Measurements from ENCODE around the gene AKAP13.
A peak's percentile ranks its signal among the peaks of the same experiment; 100 is the strongest.

Gene AKAP13

DNA sequence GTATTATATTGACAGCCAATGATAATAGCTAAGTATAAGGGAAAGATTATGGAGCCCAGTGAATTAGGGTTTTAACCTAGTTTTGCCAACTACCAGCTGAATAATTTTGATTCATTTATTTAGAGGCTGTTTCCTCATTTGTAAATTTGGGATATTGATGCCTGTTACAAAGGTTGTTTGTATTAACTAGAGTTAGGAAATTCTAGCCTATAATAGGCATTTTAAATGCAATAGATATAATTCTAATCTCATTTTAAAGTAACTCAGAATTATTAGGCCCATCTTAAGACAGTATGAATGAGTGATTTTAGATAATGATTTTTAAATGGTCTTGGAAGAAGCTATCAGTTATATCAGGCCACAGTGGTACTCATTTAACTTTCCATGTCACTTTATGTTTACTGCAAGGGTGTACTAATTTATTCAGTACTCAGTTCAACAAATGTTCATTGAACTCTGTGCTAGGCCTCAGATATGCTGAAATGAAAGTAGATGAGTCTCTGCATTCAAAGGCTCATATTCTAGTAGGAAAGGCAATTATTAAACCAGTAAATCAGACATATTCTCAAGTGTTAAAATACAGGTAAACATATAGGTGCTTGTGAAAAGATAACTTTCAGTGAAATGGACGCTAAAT is 213.5 kb downstream of the AKAP13 start:
- no peak for DNase-seq (ENCODE audit: low read depth, low spot score)
- no peak overlapping the region for H3K4me3 ChIP-seq (ENCODE audit: low read depth, low read length)
- in situ Hi-C loops (cut with HindIII; ENCODE audit: low sequenced_read_pairs) = no loop called here
- TF ChIP-seq, protein P1, sequence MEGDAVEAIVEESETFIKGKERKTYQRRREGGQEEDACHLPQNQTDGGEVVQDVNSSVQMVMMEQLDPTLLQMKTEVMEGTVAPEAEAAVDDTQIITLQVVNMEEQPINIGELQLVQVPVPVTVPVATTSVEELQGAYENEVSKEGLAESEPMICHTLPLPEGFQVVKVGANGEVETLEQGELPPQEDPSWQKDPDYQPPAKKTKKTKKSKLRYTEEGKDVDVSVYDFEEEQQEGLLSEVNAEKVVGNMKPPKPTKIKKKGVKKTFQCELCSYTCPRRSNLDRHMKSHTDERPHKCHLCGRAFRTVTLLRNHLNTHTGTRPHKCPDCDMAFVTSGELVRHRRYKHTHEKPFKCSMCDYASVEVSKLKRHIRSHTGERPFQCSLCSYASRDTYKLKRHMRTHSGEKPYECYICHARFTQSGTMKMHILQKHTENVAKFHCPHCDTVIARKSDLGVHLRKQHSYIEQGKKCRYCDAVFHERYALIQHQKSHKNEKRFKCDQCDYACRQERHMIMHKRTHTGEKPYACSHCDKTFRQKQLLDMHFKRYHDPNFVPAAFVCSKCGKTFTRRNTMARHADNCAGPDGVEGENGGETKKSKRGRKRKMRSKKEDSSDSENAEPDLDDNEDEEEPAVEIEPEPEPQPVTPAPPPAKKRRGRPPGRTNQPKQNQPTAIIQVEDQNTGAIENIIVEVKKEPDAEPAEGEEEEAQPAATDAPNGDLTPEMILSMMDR (IDR thresholded peaks at IDR 0.05; ENCODE audit: low read depth, low read length) = no peak

DNA sequence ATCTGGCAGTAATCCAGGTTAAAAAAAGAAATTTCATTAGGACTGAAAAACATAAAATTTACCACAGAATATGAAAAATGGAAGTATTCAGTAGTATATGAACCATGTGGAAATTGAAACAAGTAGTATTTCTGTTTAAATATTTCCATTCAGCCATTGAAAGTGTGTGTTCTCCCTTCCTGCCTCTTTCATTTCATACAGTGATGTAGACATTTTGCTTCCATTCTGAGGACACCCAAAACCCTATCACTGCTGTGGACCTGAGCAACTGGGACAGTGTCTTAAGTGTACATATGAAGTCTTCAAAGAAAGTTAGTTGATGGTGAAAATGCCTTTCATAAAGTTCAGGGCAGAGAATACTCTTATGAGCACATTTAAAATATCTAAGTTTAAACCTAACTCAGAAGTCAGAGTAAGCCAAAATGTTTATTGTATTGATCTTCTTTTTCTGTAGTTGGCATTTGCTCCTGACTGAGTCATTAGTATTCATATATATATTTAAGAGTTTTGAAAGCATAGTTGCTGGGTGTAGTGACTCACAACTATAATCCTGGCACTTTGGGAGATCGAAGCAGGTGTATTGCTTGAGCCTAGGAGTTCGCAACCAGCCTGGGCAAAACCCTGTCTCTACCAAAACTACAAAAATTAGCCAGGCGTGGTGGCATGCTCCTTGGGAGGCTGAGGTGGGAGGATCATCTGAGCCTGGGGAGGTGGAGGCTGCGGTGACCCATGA is 215.6 kb downstream of the AKAP13 start:
- DNase-seq (ENCODE audit: low read depth, low spot score) = no peak
- H3K4me3 ChIP-seq (ENCODE audit: low read depth, low read length) = no peak overlapping the region
- in situ Hi-C loops (cut with HindIII; ENCODE audit: low sequenced_read_pairs) = no loop called here
- TF ChIP-seq, protein P1 (IDR thresholded peaks at IDR 0.05; ENCODE audit: low read depth, low read length) = no peak

DNA sequence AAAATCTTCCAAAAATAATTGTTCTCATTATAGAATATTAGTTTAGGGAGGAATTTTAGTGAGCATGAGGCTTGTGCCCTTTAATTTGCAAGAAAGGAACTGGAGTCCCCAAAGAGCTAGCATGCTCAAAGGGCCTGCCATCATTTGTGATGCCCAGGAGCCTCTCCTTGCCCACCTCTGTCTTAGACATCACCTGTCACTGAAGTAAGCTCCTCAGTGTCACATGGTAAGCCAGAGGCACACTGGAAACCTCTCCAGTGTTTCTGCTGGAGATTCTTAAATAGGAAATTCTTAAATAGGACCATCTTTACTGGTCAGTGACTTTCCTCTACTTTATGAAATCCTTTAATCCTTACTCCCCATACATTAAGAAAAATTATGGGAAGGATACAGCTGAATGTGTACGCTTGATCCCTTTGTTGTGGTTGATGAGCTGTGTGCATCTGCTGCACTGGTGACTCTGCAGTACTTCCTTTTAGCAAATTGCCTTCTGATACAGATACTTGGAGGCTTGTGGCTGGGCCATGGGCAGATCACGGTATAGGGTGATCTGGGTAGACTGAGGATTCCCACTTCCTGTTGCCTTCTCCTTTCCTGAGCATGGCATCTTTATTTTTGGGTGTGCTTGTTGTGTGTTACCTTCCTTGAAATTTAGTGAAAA is 216.9 kb downstream of the AKAP13 start:
- in situ Hi-C loops (cut with HindIII; ENCODE audit: low sequenced_read_pairs) = no loop called here
- TF ChIP-seq, protein P1 (IDR thresholded peaks at IDR 0.05; ENCODE audit: low read depth, low read length) = no peak
- no peak overlapping the region for H3K4me3 ChIP-seq (ENCODE audit: low read depth, low read length)
- no peak for DNase-seq (ENCODE audit: low read depth, low spot score)

DNA sequence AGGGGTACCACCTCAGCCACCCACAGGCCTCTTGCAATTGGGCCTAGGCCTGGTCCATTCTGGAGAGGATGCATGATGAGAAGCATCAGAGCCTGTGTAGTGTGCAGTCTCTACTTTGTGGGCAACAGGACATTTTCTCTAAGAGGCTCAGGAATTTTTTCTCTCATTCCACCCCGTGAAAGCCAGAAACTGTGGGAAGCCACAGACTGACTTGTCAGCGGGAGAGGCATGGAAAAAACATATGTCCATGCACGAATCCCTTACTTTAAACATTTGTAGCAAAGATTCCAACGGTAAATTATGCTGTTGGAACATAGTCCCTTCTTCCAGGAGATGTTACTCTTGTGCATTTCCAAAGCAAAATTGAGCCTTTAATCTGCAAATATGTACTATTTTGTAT is 217.8 kb downstream of the AKAP13 start:
- no peak overlapping the region for H3K4me3 ChIP-seq (ENCODE audit: low read depth, low read length)
- in situ Hi-C loops (cut with HindIII; ENCODE audit: low sequenced_read_pairs) = no loop called here
- DNase-seq (ENCODE audit: low read depth, low spot score) = peak; percentile 55

DNA sequence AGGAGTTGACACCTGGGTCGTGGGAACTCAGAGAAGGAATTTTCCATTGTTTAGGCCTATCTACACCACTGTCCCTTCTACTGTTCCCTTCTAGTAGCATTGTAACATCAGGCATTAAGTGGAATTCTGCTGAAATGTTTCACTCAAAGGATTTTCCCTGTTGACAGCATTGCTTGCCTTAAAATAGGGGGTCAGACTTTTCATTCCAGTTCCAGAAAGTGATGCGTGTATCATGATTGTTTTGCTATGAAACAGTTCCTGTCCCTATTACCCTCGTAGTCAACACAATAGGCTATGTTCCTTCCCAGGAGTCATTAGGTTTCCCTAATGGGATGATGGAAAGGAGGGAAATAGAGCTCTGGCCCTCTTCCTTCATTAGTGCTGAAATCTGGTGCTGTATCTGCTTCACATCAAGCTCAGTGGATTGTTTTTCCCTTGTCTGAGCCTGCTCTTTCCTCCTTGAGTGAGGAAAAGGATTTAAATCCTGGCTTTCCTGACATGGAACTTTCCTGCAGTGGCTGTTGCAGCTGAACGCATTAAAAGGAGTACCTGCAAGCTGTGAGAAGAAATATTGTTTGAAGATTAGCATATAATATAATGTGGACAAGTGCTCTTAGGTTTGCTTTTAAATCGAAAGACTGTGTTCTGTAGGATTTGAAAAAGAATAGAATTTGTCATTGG is 218.5 kb downstream of the AKAP13 start:
- DNase-seq (ENCODE audit: low read depth, low spot score) = no peak
- TF ChIP-seq, protein P1 (IDR thresholded peaks at IDR 0.05; ENCODE audit: low read depth, low read length) = no peak
- H3K4me3 ChIP-seq (ENCODE audit: low read depth, low read length) = no peak overlapping the region
- in situ Hi-C loops (cut with HindIII; ENCODE audit: low sequenced_read_pairs) = no loop called here

More for the DNA sequence above, 217.8 kb downstream of the AKAP13 start:
- TF ChIP-seq, protein P1 (IDR thresholded peaks at IDR 0.05; ENCODE audit: low read depth, low read length) = no peak

DNA sequence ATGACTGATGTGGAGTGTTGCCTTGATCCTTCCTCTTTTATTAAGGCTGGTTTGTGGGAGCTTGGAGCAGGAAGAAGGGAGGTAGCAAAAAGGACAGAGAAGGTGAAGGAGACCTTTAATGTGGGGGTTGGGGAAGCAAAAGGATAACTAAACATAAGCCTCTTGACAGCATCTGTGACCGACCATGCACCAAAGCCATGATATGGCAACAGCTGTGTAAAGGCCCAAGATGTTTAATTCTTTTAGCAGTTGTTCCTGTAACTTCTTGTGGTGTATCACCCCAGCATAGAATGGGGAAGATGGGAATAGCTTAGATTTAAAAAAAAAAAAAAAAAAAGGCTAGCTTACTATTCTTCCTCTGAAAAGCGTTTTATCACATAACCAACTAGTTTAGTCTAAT is 219.6 kb downstream of the AKAP13 start:
- in situ Hi-C loops (cut with HindIII; ENCODE audit: low sequenced_read_pairs) = no loop called here
- TF ChIP-seq, protein P1 (IDR thresholded peaks at IDR 0.05; ENCODE audit: low read depth, low read length) = no peak
- H3K4me3 ChIP-seq (ENCODE audit: low read depth, low read length) = no peak overlapping the region
- no peak for DNase-seq (ENCODE audit: low read depth, low spot score)
